Activated gamma-delta T cell treated with Interleukin-2 at 50 U/mL for 16 hours (primary cell): ENCODE results near the gene RFTN2.
"Not testable (repeated sequence)": the region's sequence is repeated elsewhere in the genome, so short reads cannot be mapped to it uniquely, and the experiment has no call there.

Source experiments
- DNase-seq: peaks from one replicate; pipeline ENCODE4 v3.0.0-alpha.2; 2020

RFTN2 gene

GRCh38 chr2:197600306-197600705, 75.1 kb downstream of the RFTN2 start:
- no peak for DNase-seq

DNA sequence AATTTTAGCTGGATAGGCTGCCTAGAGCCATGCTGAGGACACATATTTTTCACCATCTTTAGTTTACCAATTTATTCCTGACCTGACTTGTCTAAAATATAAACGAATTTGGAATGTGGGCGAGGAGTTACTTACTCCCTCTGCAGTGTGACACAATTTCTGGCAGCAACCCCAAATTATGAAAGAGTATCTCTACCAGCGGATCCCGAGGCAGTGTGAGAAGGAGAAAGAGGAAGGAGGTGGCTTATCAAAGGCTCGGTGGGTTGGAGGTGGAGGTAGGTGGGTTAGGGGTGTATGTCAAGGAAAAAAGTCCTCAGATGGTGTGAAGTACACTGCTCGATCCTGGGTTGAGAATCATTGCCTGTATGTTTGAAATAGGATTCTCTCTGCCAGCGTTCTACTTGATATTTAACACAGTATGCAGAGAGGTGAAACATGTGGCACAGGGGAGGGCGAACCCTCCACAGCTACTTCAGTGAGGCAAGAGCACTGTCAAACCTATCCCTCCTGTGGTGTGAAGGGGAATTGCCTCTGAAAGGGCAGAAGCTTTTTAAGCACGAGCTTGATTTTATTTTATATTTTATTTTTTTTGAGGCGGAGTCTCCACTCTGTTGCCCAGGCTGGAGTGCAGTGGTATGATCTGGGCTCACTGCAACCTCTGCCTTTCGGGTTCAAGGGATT, 76.0 kb downstream of the RFTN2 start:
- DNase-seq: peak; percentile 14

DNA sequence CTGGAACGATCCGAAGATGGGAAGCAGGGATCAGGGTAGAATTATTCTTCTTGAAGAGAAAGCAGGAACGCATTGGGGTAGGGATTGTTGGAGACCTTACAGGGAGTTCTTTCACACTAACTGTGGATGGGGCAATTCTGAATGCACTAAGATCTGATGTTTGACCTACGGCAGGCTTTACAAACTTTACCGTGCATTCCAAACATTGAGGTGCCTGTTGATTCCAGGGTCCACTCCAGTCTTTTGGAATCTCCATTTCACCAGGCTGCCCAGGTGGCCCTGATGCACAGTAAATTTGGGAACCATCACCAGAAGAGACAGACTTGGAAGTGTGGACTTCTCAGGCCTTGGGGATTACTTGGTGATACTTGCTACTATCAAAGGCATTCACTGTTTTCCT, 76.9 kb downstream of the RFTN2 start:
- DNase-seq: no peak

- no peak for DNase-seq
Observed at GRCh38 chr2:197597166-197597565, 78.2 kb downstream of the RFTN2 start.

GRCh38 chr2:197596766-197597165, 78.6 kb downstream of the RFTN2 start:
- DNase-seq: no peak

DNA sequence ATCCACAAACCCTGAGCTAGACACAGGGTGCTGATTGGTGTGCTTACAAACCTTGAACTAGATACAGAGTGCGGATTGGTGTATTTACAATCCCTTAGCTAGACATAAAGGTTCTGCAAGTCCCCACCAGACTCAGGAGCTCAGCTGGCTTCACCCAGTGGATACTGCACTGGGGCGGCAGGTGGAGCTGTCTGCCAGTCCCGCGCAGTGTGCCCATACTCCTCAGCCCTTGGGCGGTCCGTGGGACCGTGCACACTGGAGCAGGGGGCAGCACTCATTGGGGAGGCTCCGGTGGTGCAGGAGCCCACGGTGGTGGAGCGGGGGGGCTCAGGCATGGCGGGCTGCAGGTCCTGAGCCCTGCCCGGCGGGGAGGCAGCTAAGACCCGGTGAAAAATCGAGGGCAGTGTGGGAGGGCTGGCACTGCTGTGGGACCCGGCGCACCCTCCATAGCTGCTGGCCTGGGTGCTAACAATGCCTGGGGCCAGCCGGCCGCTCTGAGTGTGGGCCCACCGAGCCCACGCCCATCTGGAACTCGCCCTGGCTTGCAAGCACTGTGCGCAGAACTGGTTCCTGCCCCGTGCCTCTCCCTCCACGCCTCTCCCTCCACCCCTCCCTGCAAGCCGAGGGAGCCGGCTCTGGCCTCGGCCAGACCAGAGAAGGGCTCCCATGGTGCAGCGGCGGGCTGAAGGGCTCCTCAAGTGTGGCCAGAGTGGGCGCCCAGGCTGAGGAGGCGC, 83.9 kb downstream of the RFTN2 start:
- no peak for DNase-seq

- DNase-seq: not testable (repeated sequence)
Observed at GRCh38 chr2:197587255-197587654, 88.1 kb downstream of the RFTN2 start.

DNA sequence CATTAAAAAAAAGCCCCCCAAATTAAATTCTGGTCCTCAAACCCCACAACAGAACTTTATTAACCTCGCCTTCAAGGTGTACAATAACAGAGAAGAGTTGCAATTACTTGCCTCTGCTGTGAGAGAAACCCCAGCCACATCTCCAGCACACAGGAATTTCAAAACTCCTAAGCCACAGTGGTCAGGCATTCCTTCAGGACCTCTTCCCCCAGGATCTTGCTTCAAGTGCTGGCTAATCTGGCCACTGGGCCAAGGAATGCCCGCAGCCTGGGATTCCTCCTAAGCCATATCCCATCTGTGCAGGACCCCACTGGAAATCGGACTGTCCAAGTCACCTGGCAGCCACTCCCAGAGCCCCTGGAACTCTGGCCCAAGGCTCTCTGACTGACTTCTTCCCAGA, 95.2 kb downstream of the RFTN2 start:
- DNase-seq: not testable (repeated sequence)

DNA sequence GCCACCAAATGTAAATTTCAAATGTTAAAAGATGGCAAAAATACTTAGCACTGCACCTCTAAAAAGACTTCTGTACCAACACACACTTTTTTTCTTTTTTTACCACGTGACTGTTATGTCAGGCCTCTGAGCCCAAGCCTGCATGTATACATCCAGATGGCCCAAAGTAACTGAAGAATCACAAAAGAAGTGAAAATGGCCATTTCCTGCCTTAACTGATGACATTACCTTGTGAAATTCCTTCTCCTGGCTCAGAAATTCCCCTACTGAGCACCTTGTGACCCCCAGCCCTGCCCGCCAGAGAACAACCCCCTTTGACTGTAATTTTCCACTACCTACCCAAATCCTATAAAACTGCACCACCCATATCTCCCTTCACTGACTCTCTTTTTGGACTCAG, 97.1 kb downstream of the RFTN2 start:
- DNase-seq: not testable (repeated sequence)

GRCh38 chr2:197577446-197577845, 97.9 kb downstream of the RFTN2 start:
- no peak for DNase-seq

GRCh38 chr2:197576631-197577030, 98.8 kb downstream of the RFTN2 start:
- DNase-seq: no peak

GRCh38 chr2:197575987-197576386, 99.4 kb downstream of the RFTN2 start:
- DNase-seq: no peak

GRCh38 chr2:197573608-197574007, 101.8 kb downstream of the RFTN2 start:
- DNase-seq: no peak

- DNase-seq: no peak
Observed at GRCh38 chr2:197571627-197572271, 103.6 kb downstream of the RFTN2 start.

- no peak for DNase-seq
Observed at GRCh38 chr2:197560146-197560665, 115.2 kb downstream of the RFTN2 start.

- no peak for DNase-seq
Observed at GRCh38 chr2:197559681-197560080, 115.7 kb downstream of the RFTN2 start.

- DNase-seq: no peak
Observed at GRCh38 chr2:197558393-197558792, 117.0 kb downstream of the RFTN2 start.

GRCh38 chr2:197556456-197556855, 118.9 kb downstream of the RFTN2 start:
- no peak for DNase-seq

DNA sequence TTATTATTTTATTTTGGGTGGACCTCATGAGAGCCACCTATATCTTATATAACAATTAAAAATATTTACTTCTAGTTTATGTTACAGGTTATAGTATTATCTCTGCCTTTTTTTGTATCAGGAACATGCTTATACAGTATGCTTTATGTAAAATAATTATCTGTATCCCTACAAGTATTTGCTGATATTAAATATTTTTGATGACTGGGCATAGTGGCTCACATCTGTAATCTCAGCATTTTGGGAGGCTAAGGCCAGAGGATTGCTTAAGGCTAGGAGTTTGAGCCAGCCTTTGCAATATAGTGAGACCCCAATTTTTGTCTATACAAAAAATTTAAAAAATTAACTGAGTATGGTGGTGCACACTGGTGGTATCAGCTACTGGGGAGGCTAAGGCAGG, 119.9 kb downstream of the RFTN2 start:
- no peak for DNase-seq

DNA sequence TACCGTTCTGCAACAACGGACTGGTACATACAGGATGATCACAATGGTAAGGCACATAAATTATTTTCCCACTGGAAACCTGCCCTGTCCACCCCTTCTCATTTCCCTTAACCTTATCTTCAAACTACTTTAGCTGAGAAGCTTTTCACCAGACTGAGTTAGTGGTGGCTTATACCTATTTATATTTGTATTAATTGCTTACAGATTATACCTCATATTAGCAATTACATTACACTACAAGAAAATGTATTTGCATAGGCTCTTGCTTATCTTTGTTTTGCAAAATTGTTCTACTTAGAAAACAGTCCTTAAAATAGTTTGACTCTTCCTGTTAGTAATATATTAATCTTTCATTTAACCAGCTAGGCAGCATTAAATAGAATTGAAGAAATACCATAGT, 124.1 kb downstream of the RFTN2 start:
- not testable (repeated sequence) for DNase-seq

GRCh38 chr2:197548582-197548981, 126.8 kb downstream of the RFTN2 start:
- no peak for DNase-seq

DNA sequence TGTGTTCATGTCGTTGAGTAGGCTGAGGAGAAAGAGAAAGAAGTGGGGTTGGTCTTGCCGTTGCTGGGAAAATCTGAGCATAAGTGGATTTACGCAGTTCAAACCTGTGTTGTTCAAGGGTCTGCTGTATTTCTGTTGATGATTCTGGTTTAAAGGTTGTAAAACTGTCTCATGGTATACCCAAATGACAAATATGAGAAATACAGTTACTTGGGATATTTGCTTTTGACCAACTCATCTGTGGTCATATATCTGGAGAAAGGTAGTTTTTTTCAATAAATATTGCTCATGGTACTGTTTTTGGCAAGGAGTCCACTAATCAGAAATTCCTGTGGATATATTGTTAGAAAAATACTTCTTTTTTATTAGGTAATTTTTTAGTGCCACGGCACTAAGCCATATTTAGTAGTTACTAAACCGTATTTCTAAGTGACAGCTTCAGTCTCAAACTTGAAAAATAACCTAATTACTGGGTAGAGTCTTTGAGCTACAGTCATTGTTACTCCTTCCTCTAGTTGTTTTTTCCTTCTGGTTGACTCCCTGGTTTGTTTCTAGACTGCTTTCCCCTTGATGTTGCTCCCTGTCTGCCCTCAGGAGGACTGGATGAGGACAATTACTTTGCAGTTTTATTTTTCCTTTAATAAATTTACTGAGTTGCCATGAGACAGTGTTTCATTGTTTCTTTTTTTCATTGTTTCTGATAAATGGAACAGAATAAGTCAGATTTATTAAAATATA, 128.1 kb downstream of the RFTN2 start:
- DNase-seq: no peak

DNA sequence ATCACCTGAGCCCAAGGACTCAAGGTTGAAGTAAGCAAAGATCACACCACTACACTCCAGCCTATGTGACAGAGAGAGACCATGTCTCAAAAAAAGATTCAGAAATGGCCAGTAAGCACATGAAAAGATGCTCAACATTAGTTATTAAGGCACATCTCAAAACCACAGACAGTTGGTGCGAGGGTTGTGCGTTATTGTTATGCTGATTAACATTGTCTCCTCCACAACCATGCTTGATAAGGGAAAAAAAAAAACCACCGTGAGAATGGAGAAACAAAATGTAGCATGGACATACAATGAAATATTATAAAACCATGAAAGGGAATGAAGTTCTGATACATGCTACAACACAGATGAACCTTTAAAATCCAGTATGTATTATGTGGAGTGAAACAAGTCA, 132.2 kb downstream of the RFTN2 start:
- DNase-seq: no peak
